ENCODE data around the gene ATG5.

DNA sequence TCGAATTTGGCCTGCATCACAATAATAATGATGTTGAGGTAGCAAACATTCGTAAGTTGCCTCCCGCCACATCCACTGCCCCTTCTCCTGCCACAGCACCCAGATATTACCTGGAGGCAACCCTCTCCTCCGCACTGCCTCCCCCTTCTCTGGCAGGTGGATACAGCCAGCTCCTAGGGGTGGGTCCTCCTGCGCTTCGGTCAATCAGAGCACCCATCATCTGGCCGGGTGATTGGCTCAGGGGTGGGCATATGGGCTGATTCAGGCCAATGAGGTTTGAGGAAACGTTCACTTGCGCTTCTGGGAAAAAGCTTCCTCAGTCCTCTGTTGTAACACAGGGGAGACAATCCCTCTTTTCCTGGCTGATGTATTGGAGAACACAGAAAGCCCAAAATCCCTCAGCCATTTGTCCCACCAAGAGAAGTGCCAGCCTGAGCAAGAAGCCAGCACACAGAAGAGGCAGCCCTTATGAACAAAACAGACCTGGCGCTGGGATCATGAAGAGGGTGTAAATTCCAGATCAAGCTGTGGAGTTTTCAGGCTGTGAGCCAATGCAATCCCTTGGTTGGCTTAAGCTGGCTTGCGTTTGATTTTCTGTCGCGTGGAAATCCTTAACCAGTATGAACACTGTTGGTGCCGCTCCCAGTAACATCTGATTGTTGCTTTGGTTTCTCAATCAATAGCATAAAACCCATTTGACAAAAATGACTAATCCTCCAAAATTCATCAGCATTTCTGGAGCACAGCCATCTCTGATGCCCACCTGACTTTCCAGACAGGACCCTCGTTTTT lies 157.3 kb downstream of the ATG5 start:
- TF ChIP-seq, protein P1, sequence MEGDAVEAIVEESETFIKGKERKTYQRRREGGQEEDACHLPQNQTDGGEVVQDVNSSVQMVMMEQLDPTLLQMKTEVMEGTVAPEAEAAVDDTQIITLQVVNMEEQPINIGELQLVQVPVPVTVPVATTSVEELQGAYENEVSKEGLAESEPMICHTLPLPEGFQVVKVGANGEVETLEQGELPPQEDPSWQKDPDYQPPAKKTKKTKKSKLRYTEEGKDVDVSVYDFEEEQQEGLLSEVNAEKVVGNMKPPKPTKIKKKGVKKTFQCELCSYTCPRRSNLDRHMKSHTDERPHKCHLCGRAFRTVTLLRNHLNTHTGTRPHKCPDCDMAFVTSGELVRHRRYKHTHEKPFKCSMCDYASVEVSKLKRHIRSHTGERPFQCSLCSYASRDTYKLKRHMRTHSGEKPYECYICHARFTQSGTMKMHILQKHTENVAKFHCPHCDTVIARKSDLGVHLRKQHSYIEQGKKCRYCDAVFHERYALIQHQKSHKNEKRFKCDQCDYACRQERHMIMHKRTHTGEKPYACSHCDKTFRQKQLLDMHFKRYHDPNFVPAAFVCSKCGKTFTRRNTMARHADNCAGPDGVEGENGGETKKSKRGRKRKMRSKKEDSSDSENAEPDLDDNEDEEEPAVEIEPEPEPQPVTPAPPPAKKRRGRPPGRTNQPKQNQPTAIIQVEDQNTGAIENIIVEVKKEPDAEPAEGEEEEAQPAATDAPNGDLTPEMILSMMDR (IDR thresholded peaks at IDR 0.05) = no peak
- no peak for TF ChIP-seq POLR2A (IDR thresholded peaks at IDR 0.05)
